ENCODE results near the gene BCAS4.

Gene BCAS4

GRCh38 chr20:50855498-50856474, 60.9 kb downstream of the BCAS4 start:
- DNase-seq (ENCODE audit: low read depth): no peak

- DNase-seq (ENCODE audit: low read depth): no peak
These were observed 61.7 kb downstream of the BCAS4 start for GRCh38 chr20:50856475-50857041.

- DNase-seq (ENCODE audit: low read depth): no peak
These were observed 62.5 kb downstream of the BCAS4 start for GRCh38 chr20:50857348-50857747.

- no peak for DNase-seq (ENCODE audit: low read depth)
These were observed 63.7 kb downstream of the BCAS4 start for GRCh38 chr20:50858525-50858924.

GRCh38 chr20:50859161-50859560, 64.3 kb downstream of the BCAS4 start:
- DNase-seq (ENCODE audit: low read depth): no peak

- DNase-seq (ENCODE audit: low read depth): no peak
These were observed 66.2 kb downstream of the BCAS4 start for GRCh38 chr20:50861012-50861411.

- no peak for DNase-seq (ENCODE audit: low read depth)
These were observed 67.7 kb downstream of the BCAS4 start for GRCh38 chr20:50862546-50862945.

- DNase-seq (ENCODE audit: low read depth): no peak
These were observed 70.3 kb downstream of the BCAS4 start for GRCh38 chr20:50865114-50865513.

GRCh38 chr20:50865591-50865990, 70.7 kb downstream of the BCAS4 start:
- no peak for DNase-seq (ENCODE audit: low read depth)

- DNase-seq (ENCODE audit: low read depth): no peak
These were observed 71.3 kb downstream of the BCAS4 start for GRCh38 chr20:50866036-50866685.

GRCh38 chr20:50866831-50867230, 72.0 kb downstream of the BCAS4 start:
- no peak for DNase-seq (ENCODE audit: low read depth)

GRCh38 chr20:50867805-50868204, 72.9 kb downstream of the BCAS4 start:
- DNase-seq (ENCODE audit: low read depth): no peak

- DNase-seq (ENCODE audit: low read depth): no peak
These were observed 73.9 kb downstream of the BCAS4 start for GRCh38 chr20:50868509-50869495.

- no peak for DNase-seq (ENCODE audit: low read depth)
These were observed 75.8 kb downstream of the BCAS4 start for GRCh38 chr20:50870561-50871161.

- no peak for DNase-seq (ENCODE audit: low read depth)
These were observed 77.9 kb downstream of the BCAS4 start for GRCh38 chr20:50872560-50873425.

- no peak for DNase-seq (ENCODE audit: low read depth)
These were observed 78.7 kb downstream of the BCAS4 start for GRCh38 chr20:50873585-50873984.

GRCh38 chr20:50874111-50874757, 79.4 kb downstream of the BCAS4 start:
- no peak for DNase-seq (ENCODE audit: low read depth)

GRCh38 chr20:50874758-50875665, 80.2 kb downstream of the BCAS4 start:
- no peak for DNase-seq (ENCODE audit: low read depth)
